ENCODE results near the gene ASPG.

ASPG gene

GRCh38 chr14:104107101-104107581, 21.6 kb downstream of the ASPG start:
- DNase-seq = no peak

DNA sequence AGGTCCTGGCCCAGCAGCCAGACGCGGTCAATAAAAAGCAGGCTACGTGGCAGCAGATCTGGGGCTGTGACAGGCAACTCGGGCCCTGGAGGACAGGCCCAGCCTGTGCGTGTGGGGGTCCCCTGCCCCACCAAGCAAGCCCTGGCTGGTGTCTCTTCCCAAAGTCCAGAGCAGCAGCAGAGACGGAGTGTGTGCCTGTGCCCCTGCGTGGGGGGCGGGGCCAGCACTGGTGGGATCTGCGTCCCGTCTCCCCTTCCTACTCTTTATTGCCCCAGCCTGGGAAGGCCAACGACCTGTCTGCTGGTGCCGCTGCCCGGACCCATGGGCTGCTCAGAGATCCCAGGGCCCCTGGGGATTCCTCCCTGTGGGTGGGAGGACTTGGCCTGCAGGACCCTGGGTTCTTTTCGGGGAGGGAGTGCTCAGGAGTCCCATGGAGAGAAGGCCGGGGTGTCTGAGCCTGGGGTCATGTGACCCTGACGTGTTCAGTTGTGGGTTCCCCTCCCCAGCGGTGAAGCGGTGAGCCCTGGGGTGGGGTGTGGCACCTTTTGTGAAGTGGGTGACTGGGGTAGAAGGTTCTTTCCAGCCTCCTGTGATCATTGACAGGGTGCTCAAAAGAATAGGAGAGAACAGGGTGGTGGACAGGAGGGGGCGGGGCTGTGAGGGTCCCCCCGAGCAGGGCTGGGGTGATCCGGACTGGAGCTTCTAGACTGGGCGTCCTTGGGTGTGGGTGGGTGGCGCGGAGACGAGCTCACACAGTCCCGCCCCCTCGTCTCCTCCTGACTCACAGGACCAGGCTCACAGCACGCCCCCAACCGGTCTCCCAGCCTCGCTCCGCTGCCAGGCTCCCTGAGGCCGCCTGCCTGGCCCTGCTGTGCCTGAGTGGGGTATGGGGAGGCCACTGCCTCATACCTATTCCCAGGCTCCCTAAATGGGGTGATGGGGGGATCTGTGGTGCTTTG, 22.4 kb downstream of the ASPG start:
- no peak for DNase-seq

GRCh38 chr14:104108570-104109541, 23.4 kb downstream of the ASPG start:
- DNase-seq = no peak

GRCh38 chr14:104109731-104110361, 24.3 kb downstream of the ASPG start:
- DNase-seq = no peak

- DNase-seq = no peak
Measured at GRCh38 chr14:104110491-104111209, 25.1 kb downstream of the ASPG start.

GRCh38 chr14:104111301-104112112, 26.0 kb downstream of the ASPG start:
- no peak for DNase-seq

DNA sequence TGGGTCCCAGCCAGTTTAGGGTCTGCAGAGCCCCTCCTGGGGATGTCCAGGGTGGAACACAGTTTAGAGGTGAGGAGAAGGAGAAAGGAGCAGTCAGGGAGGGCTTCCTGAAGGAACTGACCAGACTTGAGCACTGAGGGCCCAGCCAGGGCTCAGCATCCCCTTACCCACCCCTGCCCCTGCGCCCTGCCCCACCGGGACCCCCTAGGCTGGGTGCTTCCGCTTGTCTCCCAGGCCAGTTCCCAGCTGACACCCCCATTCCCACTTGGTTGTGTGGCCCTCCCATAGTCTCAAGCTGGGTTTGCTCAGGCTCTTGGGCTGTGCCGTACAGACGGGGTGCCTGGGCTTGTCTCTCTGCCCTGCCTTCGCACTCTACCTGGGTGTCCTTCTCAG, 26.6 kb downstream of the ASPG start:
- no peak for DNase-seq

DNA sequence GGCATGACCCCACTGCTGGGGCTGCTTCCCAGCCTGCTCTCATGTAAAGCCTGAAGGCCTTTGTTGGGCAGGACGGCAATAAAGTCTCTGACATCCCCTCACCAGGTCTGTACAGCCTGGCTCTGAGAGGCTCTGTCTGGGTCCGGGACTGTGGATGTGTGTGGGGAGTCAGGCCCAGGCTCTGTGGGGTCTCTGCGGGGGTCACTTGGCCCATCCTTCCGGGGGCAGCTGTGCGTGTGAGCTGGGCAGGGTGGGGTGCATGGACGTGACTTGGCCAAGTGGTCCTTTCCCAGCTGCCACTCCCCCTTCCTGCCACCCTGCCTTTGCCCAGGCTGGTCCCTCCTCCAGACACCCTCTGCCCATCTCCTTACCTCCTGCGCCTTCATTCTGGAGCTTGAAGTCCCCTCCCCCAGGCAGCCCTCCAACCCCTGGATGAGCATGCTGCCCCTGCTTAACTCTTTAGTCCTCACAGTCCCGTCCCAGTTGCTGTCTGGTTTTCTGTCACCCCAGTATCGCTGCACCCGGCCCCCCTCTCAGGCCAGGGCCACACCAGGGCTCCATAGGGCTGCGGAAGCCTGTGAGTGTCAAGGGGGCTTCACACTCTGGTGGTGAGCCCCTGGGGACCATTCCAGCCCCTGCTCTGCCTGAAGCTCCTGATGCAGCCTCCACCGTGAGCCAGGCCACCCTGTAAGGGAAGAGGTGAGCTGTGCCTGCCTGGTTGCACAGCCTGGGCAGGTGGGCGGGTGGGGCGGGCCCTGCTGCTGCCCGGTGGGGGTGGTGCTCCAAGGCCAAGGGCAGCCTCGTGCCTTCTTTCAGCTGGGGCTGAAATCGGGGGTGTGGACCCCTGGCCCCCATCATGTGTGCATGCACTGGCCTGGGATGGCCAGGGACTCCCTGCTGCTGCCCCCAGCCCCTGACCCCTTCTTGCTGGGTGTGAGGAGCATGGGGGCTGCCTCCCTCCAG, 27.4 kb downstream of the ASPG start:
- DNase-seq = no peak

DNA sequence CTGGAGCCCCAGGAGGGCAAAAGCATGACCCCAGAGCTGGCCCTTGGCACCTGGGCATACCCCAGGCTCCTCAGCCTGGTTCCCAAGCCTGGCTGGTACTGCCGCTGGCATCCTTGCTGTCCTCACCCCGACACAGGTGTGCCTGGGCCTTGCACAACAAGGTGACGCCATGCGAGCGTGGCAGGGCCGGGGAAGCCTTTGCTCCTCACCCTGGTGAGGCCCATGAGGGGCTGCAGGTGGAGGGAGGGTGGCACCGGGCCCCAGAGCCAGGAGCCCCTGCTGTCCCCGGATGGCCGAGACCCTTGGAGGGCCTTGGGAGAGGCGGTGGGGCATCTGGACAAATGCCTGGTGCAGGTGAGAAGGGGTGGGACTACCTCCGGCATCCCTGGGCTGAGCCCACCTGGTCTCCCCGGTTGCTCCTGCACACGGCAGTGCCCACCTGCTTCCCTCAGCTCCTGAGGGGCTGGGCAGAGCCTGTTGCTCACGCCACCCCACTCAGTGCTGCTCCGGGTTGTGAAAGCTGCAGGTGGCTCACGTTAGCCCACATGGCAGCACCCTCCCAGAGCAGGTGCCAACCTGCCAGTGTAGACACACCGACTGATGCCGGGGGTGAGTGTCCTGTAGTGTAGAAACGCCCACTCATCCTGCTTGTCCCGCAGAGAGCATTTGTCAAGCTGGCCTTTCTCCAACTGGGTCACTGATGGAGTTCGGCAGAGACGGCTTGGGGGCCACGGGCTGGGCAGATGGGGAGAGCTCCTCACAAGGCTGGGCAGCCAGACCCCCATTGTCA, 28.3 kb downstream of the ASPG start:
- DNase-seq = no peak

DNA sequence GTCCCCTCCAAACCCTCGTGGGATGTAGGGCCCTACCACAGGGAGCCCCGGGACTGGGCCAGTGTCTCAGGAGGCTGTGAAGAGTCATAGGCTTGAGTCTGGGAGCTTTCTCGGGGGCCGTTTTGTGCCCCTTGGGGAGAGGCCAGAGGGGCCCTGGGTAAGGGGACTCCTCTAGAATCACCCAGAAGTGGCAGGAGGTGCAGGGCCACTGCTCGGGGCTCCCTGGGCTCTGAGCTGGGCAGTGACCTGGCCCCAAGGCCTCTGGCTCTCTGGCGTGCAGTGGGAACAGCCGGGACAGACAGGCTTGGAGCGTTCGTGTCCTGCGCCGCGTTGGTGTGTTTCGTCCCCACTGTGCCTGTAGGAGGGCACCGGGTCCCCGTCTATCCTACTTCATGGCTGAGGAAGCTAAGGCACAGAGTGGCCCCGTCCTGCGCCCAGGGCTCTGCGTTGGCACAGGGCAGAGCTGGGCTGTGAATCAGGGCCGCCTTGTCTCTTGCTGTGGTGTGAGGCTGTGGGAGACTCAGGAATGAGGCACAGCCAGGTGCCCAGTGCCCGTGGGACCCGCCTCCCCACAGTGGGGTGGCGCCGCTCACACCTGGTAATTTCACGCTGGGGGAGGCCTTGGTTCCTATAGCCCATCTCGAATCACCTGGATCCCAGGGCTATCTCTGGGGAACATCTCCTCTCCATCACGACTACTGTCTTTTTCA, 29.1 kb downstream of the ASPG start:
- no peak for DNase-seq

GRCh38 chr14:104115131-104115600, 29.7 kb downstream of the ASPG start:
- DNase-seq = no peak

DNA sequence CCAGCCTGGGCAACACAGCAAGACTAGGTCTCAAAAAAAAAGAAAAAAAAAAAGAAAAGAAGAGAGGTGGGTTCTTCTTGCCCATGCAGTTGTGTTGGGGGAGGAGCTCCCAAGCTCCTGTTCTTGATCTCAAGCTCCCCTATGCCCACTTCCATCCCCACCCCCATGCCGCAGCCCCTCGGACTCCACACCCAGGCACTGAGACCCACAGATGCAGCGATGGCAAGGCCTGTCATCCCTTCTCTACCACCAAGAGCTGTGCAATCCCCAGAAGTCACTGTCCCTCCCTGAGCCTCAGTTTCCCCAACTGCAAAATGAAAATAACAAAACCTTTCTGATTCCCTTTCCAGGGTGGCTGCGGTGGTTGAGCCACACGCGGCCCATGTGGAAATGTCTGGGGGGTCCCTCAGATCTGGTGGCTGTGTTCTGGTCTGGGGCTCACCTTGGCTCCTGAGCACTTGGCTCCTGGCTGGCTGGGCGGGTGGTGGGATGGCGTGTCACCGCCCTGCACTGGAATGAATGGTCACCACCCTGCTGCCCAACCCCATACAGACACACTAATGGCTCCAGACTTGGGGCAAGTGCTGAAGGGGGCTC, 30.3 kb downstream of the ASPG start:
- no peak for DNase-seq

DNA sequence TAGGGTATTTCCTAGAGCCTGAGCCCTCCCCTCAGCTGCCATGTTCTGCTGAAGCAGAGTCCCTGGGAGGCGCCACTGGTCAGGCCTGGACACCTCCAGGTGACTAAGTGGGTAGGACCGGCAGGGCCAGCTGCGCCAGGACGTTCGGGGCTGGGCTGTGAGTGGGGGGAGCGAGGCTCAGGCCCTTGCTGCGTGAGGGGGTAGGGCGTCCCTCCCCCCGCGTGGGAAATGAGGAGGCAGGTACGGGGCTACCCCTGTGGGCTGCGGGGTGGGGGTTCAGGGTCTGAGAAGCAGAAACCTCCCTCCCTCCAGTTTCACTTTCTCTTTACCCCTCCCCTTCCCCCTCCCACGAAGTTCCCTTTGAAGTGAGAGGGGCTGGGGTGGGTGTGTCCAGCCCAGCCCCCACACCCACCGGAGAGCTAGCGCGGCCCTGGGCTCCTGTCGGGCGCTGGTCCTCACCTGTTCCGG, 30.8 kb downstream of the ASPG start:
- DNase-seq = no peak

GRCh38 chr14:104116756-104117340, 31.3 kb downstream of the ASPG start:
- no peak for DNase-seq

GRCh38 chr14:104117341-104118005, 32.0 kb downstream of the ASPG start:
- no peak for DNase-seq

DNA sequence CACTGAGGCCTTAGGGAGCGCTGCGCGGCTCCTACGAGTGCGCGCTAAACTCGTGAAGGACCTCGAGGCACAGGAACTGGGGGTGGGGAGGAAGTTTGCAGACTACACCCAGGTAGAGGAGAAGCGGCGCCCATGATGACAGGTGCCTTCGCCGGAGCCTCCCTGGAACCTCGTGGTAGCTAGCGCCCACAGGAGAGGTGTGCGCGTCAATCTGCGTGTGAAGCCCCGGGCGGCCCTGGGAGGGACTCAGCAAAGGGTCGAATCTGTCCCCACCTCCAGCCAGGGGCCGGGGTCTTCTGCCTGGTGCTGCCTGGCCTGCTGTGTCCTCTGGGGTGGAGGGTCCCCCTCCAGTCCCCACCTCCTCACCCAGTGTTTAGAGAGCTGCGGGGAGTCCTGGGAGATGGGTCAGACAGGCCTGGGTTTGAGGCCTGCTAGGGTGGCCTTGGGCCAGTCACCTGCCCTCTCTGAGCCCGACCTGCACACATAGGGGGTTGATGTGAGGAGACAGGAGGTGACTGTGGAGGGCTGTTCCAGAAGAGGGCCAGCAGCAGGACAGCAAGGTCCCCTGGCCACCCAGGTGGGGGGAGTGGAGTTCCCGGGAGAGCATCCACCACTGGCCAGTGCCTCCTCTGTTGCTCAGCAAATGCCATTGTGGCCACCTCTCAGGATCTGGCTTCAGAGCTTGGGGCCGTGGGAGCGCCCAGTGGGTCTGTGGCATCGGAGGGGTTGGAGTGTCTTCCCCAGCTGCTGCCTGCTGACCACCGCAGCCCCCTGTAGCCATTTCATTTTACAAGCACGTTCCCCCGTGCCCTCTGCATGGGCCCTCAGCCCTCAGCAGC, 32.7 kb downstream of the ASPG start:
- no peak for DNase-seq
